Measurements from ENCODE around the gene FIBCD1. TPM values are rescaled to one million over a fixed set of nuclear protein-coding genes. Genes with fewer than 3 reads are reported as not detected.

The FIBCD1 gene
- polyA plus RNA-seq, 3 donors, result 0.47 to 0.56 (median 0.54) TPM

- no peak for DNase-seq (ENCODE audit: extremely low read depth in 1 of 11, low read depth in 9 of 11, low spot score in 4 of 11)
Measured at GRCh38 chr9:130930132-130930803, 8.8 kb downstream of the FIBCD1 start.

GRCh38 chr9:130929571-130930038, 9.4 kb downstream of the FIBCD1 start:
- no peak for DNase-seq (ENCODE audit: extremely low read depth in 1 of 11, low read depth in 9 of 11, low spot score in 4 of 11)

GRCh38 chr9:130927995-130928900, 10.8 kb downstream of the FIBCD1 start:
- DNase-seq (ENCODE audit: extremely low read depth in 1 of 11, low read depth in 9 of 11, low spot score in 4 of 11), result no peak

GRCh38 chr9:130927338-130927737, 11.7 kb downstream of the FIBCD1 start:
- no peak for DNase-seq (ENCODE audit: extremely low read depth in 1 of 11, low read depth in 9 of 11, low spot score in 4 of 11)

GRCh38 chr9:130925050-130925678, 13.9 kb downstream of the FIBCD1 start:
- DNase-seq (ENCODE audit: extremely low read depth in 1 of 11, low read depth in 9 of 11, low spot score in 4 of 11), result no peak

- no peak for DNase-seq (ENCODE audit: extremely low read depth in 1 of 11, low read depth in 9 of 11, low spot score in 4 of 11)
Measured at GRCh38 chr9:130924448-130924788, 14.6 kb downstream of the FIBCD1 start.

GRCh38 chr9:130923611-130924447, 15.2 kb downstream of the FIBCD1 start:
- DNase-seq (ENCODE audit: extremely low read depth in 1 of 11, low read depth in 9 of 11, low spot score in 4 of 11), result no peak

GRCh38 chr9:130922893-130923610, 16.0 kb downstream of the FIBCD1 start:
- DNase-seq (ENCODE audit: extremely low read depth in 1 of 11, low read depth in 9 of 11, low spot score in 4 of 11), result no peak

GRCh38 chr9:130921989-130922892, 16.8 kb downstream of the FIBCD1 start:
- no peak for DNase-seq (ENCODE audit: extremely low read depth in 1 of 11, low read depth in 9 of 11, low spot score in 4 of 11)

GRCh38 chr9:130921300-130921988, 17.6 kb downstream of the FIBCD1 start:
- no peak for DNase-seq (ENCODE audit: extremely low read depth in 1 of 11, low read depth in 9 of 11, low spot score in 4 of 11)

- DNase-seq (ENCODE audit: extremely low read depth in 1 of 11, low read depth in 9 of 11, low spot score in 4 of 11), result no peak
Measured at GRCh38 chr9:130920762-130921299, 18.2 kb downstream of the FIBCD1 start.

GRCh38 chr9:130920233-130920632, 18.8 kb downstream of the FIBCD1 start:
- DNase-seq (ENCODE audit: extremely low read depth in 1 of 11, low read depth in 9 of 11, low spot score in 4 of 11), result no peak

GRCh38 chr9:130919559-130920145, 19.4 kb downstream of the FIBCD1 start:
- no peak for DNase-seq (ENCODE audit: extremely low read depth in 1 of 11, low read depth in 9 of 11, low spot score in 4 of 11)

GRCh38 chr9:130918826-130919558, 20.1 kb downstream of the FIBCD1 start:
- no peak for DNase-seq (ENCODE audit: extremely low read depth in 1 of 11, low read depth in 9 of 11, low spot score in 4 of 11)

GRCh38 chr9:130918101-130918825, 20.8 kb downstream of the FIBCD1 start:
- DNase-seq (ENCODE audit: extremely low read depth in 1 of 11, low read depth in 9 of 11, low spot score in 4 of 11), result no peak

Data from renal cortex interstitium (tissue), 11 donors.